ENCODE data around the gene OR5T1.

The OR5T1 gene

DNA sequence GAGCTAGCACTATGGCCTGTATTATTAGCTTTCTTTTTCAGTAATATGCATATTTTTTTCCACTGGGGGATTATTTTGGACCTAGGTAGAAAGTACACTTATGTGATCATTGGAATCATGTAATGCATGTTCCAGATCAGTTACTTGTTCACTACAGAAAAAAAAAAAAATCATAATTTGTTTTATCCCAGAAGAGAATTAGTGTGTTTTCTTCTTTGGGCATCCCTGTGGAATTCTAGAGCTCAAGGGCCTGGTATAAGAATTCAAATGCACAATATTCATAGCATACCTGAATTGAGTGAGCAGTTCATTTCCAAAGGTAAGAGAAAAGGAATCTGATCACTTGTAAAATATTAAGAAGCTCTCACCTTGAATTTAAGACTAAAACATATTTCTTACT is at the start of gene OR5T1:
Gene OR5T1, plus strand, starts transcription at position 301 of the 400 bp plus-strand sequence. CDS start 1,485 bp downstream, outside the sequence.
- no peak within 1 kb of the TSS for H3K4me3 ChIP-seq (ENCODE audit: low read depth, low read length)
- TF ChIP-seq, protein P1, sequence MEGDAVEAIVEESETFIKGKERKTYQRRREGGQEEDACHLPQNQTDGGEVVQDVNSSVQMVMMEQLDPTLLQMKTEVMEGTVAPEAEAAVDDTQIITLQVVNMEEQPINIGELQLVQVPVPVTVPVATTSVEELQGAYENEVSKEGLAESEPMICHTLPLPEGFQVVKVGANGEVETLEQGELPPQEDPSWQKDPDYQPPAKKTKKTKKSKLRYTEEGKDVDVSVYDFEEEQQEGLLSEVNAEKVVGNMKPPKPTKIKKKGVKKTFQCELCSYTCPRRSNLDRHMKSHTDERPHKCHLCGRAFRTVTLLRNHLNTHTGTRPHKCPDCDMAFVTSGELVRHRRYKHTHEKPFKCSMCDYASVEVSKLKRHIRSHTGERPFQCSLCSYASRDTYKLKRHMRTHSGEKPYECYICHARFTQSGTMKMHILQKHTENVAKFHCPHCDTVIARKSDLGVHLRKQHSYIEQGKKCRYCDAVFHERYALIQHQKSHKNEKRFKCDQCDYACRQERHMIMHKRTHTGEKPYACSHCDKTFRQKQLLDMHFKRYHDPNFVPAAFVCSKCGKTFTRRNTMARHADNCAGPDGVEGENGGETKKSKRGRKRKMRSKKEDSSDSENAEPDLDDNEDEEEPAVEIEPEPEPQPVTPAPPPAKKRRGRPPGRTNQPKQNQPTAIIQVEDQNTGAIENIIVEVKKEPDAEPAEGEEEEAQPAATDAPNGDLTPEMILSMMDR (IDR thresholded peaks at IDR 0.05; ENCODE audit: low read depth, low read length): no peak

DNA sequence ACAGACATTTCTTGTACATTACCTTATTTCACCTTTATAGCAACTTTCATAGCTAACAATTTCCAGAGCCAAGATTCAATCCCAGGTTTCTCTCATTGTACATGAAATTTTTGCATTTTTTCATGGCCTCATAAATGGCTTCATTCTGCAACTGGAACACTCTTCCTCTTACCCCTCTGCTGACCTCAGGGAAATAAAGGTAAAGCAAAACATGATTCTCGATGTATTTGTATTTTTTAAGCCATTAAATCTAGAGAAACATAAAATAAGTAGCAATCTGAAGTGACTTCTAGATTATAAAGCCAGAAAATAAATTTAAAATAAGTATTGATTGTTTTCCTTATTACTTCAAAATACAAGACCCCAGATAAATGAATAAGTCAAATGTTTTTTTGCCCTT is 39.8 kb upstream of the OR5T1 start, which contains the start of gene OR5T2:
Gene OR5T2, minus strand, starts transcription at position 101 of the 400 bp plus-strand sequence. CDS start 1,193 bp downstream, outside the sequence.
- TF ChIP-seq, protein P1 (IDR thresholded peaks at IDR 0.05; ENCODE audit: low read depth, low read length): no peak
- H3K4me3 ChIP-seq (ENCODE audit: low read depth, low read length): no peak within 1 kb of the TSS

DNA sequence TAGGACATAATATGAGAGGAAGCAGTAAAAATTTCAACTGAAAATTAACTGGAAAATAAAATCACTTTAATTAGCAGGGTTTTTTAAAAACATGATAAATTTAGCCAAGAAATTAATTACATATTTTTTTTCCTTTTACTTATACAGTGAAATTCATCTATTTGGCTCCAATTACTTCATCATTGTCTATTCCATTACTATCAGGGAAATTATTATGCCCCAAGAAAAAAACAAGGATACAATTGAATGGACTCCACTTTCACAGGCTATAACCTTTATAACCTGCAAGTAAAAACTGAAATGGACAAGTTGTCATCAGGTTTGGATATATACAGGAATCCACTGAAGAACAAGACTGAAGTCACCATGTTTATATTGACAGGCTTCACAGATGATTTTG is 22.0 kb upstream of the OR5T1 start, which contains the start of gene OR5T3:
Gene OR5T3, plus strand, starts transcription at position 301 of the 400 bp plus-strand sequence. Its CDS starts 0 bp downstream, at position 301.
- TF ChIP-seq, protein P1 (IDR thresholded peaks at IDR 0.05; ENCODE audit: low read depth, low read length): no peak
- no peak within 1 kb of the TSS for H3K4me3 ChIP-seq (ENCODE audit: low read depth, low read length)

DNA sequence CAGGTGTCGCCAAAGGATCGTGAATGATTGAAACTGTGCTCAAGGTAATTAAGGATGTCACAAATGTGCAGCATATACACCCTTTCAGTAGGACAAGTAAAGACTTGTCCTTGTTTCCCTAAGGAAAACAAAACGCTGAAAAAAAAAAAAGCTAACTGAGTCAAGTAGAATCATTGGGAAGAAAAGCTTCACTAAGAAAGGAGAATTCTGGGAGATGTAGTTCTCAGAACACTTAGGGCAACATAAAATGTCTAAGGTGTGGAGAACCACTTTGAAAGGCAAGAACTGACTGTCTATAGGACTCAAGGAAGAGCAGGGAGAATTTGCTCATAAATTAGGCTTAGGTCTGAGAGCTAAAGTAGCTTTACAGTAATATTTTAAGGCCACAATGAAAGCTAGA is 2.9 kb upstream of the OR5T1 start:
- TF ChIP-seq, protein P1 (IDR thresholded peaks at IDR 0.05; ENCODE audit: low read depth, low read length): no peak
- H3K4me3 ChIP-seq (ENCODE audit: low read depth, low read length): no peak overlapping the region

DNA sequence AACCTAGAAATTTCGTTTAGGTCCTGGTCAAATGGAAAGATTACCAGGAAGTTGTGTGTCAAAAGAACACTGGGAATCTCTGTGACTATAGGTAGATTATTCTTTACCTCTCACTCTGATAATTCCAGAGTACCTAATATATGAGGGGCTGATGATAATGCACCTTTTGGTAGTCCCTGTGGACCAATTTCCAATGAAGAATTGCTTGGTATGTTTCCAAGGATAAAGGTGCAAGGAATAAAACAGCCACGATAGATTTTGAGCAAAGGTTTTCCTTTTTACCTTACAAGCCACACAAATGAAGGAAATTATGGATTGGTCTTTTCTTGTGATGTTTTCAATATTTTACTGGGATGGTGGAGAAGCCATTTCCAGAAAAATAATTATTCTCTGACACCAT is 18.2 kb downstream of the OR5T1 start, which contains the start of gene OR8H1:
Gene OR8H1, minus strand, starts transcription at position 101 of the 400 bp plus-strand sequence. CDS start 1,192 bp downstream, outside the sequence.
- H3K4me3 ChIP-seq (ENCODE audit: low read depth, low read length): no peak within 1 kb of the TSS
- TF ChIP-seq, protein P1 (IDR thresholded peaks at IDR 0.05; ENCODE audit: low read depth, low read length): no peak

DNA sequence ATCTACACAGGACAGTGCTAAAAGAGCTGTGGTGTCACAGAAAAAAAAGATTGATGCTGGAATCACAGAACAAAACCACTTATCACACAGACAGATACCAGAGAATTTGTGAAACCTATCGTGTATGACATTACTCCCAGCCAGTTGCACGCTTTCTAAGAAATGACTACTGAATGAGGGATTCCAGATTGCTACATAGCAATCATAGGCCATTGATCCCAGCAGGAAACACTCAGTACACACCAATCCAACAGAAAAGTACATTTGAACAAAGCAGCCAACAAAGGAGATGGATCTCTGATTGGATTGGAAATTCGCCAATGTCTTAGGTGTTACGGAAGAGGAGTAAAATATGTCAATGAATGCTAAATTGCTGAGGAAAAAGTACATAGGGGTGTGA is 22.9 kb downstream of the OR5T1 start:
- no peak overlapping the region for H3K4me3 ChIP-seq (ENCODE audit: low read depth, low read length)
- TF ChIP-seq, protein P1 (IDR thresholded peaks at IDR 0.05; ENCODE audit: low read depth, low read length): no peak

DNA sequence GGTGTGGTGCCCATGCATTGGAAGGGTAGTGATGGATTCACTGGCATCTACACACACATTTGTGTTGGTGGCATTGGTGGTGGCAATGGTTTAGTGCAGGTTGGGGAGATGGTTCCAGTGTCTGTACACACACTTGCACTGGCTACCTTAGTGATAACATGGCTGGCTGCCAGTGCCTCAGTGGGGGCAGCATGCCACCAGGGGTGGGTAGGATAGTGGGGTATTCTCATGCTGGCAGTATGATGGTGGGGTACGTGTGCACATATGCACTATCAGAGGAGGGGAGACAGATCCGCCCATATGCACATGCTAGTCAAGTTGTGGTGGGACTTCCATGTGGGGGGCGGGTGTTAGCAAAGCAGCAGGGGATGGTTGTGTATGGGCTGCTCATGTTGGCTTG is 33.9 kb downstream of the OR5T1 start:
- TF ChIP-seq, protein P1 (IDR thresholded peaks at IDR 0.05; ENCODE audit: low read depth, low read length): no peak
- H3K4me3 ChIP-seq (ENCODE audit: low read depth, low read length): no peak overlapping the region

Measured in WI38 (cell line).